H9 (cell line): ENCODE data around the gene LRRTM2. TPM values are rescaled to one million over a fixed set of nuclear protein-coding genes. Genes with fewer than 3 reads are reported as not detected.

Source experiments
- DNase-seq: peaks from one replicate; pipeline ENCODE4 v3.0.0-alpha.2; 2017
- H2AFZ ChIP-seq: one replicate; pipeline ENCODE4 v1.6.1; 2013; ENCODE audit warnings: mild to moderate bottlenecking, low read length, control low read depth, moderate library complexity
- H2AK5ac ChIP-seq: 2 replicates; pipeline ENCODE4 v1.6.1; 2013; ENCODE audit warnings: low read length, control low read depth, mixed read lengths; ENCODE audit not compliant: insufficient read length
- H2BK120ac ChIP-seq: one replicate; pipeline ENCODE4 v1.6.1; 2013; ENCODE audit warnings: low read depth, mild to moderate bottlenecking, low read length, control low read depth, inconsistent platforms; ENCODE audit not compliant: poor library complexity, severe bottlenecking
- H2BK12ac ChIP-seq: 2 replicates; pipeline ENCODE4 v1.6.1; 2013; ENCODE audit warnings: low read length, control low read depth, mixed read lengths, low read depth; ENCODE audit not compliant: insufficient read length
- H2BK15ac ChIP-seq: 2 replicates; pipeline ENCODE4 v1.6.1; 2013; ENCODE audit warnings: low read depth, low read length, control low read depth
- H2BK20ac ChIP-seq: one replicate; pipeline ENCODE4 v1.6.1; 2013; ENCODE audit warnings: low read depth, mild to moderate bottlenecking, low read length, control low read depth, inconsistent platforms; ENCODE audit not compliant: poor library complexity, severe bottlenecking
- H2BK5ac ChIP-seq: 2 replicates; pipeline ENCODE4 v1.6.1; 2013; ENCODE audit warnings: low read length, control low read depth, mixed read lengths; ENCODE audit not compliant: insufficient read length
- H3K14ac ChIP-seq: 2 replicates; pipeline ENCODE4 v1.6.1; 2013; ENCODE audit warnings: low read length, control low read depth; ENCODE audit not compliant: insufficient read depth
- H3K18ac ChIP-seq: 2 replicates; pipeline ENCODE4 v1.6.1; 2013; ENCODE audit warnings: low read depth, mild to moderate bottlenecking, mixed read lengths, low read length, control low read depth; ENCODE audit not compliant: insufficient read length
- H3K23ac ChIP-seq: 2 replicates; pipeline ENCODE4 v1.6.1; 2013; ENCODE audit warnings: low read length, control low read depth, mixed read lengths, low read depth; ENCODE audit not compliant: insufficient read length
- H3K23me2 ChIP-seq: 2 replicates; pipeline ENCODE4 v1.6.1; 2013; ENCODE audit warnings: low read depth, mild to moderate bottlenecking, mixed read lengths, low read length, control low read depth; ENCODE audit not compliant: insufficient read length, poor library complexity, severe bottlenecking
- H3K27ac ChIP-seq: 2 replicates; pipeline ENCODE4 v1.5.1; 2013; ENCODE audit warnings: low read length, control low read depth, mixed read lengths, low read depth; ENCODE audit not compliant: insufficient read length
- H3K27me3 ChIP-seq: 2 replicates; pipeline ENCODE4 v1.6.1; 2013; ENCODE audit warnings: low read length, control low read depth, inconsistent platforms; ENCODE audit not compliant: insufficient read depth
- H3K4ac ChIP-seq: 2 replicates; pipeline ENCODE4 v1.6.1; 2013; ENCODE audit warnings: low read depth, mild to moderate bottlenecking, control low read depth, inconsistent platforms, low read length, moderate library complexity
- H3K4me1 ChIP-seq: 2 replicates; pipeline ENCODE4 v1.6.1; 2013; ENCODE audit warnings: low read length, control low read depth, inconsistent platforms; ENCODE audit not compliant: insufficient read depth
- H3K4me2 ChIP-seq: 2 replicates; pipeline ENCODE4 v1.6.1; 2013; ENCODE audit warnings: low read length, control low read depth, mixed read lengths; ENCODE audit not compliant: insufficient read length, insufficient read depth
- H3K56ac ChIP-seq: 2 replicates; pipeline ENCODE4 v1.6.1; 2013; ENCODE audit warnings: low read depth, mild to moderate bottlenecking, mixed read lengths, low read length, control low read depth; ENCODE audit not compliant: insufficient read length
- H3K79me1 ChIP-seq: 2 replicates; pipeline ENCODE4 v1.6.1; 2013; ENCODE audit warnings: low read depth, mild to moderate bottlenecking, moderate library complexity, low read length, control low read depth, inconsistent platforms; ENCODE audit not compliant: insufficient read depth, poor library complexity, severe bottlenecking
- H3K79me2 ChIP-seq: 2 replicates; pipeline ENCODE4 v1.6.1; 2013; ENCODE audit warnings: low read length, control low read depth, inconsistent platforms; ENCODE audit not compliant: insufficient read depth
- H3K9ac ChIP-seq: 2 replicates; pipeline ENCODE4 v1.6.1; 2013; ENCODE audit warnings: low read length, control low read depth, mixed read lengths; ENCODE audit not compliant: insufficient read length; ENCODE audit errors: extremely low read depth
- H3K9me3 ChIP-seq: one replicate; pipeline ENCODE4 v1.6.1; 2013; ENCODE audit warnings: low read depth, low read length, inconsistent platforms; ENCODE audit not compliant: control insufficient read depth
- H3T11ph ChIP-seq: one replicate; pipeline ENCODE4 v1.6.1; 2013; ENCODE audit warnings: mild to moderate bottlenecking, low read length, control low read depth, inconsistent platforms
- H4K20me1 ChIP-seq: one replicate; pipeline ENCODE4 v1.6.1; 2013; ENCODE audit not compliant: control insufficient read depth, insufficient read length, insufficient read depth
- H4K5ac ChIP-seq: 2 replicates; pipeline ENCODE4 v1.6.1; 2013; ENCODE audit warnings: low read depth, mild to moderate bottlenecking, mixed read lengths, low read length, control low read depth; ENCODE audit not compliant: insufficient read length
- H4K8ac ChIP-seq: replicated peaks from 2 replicates; pipeline ENCODE4 v1.6.1; 2013; ENCODE audit warnings: low read length, control low read depth, mixed read lengths, low read depth; ENCODE audit not compliant: insufficient read length
- H4K91ac ChIP-seq: 2 replicates; pipeline ENCODE4 v1.6.1; 2013; ENCODE audit warnings: low read depth, mild to moderate bottlenecking, moderate library complexity, mixed read lengths, low read length, control low read depth; ENCODE audit not compliant: insufficient read length
- H3K27ac Mint-ChIP-seq, 3 experiments: 2 replicates in 2 of 3; 3 replicates in 1 of 3; pipeline ENCODE4 v1.8.0; 2020 to 2021; ENCODE audit warnings: mixed read lengths in 3 of 3, mild to moderate bottlenecking in 1 of 3, moderate library complexity in 1 of 3
- H3K27me3 Mint-ChIP-seq: 2 replicates; pipeline ENCODE4 v1.8.0; 2021; ENCODE audit warnings: low read depth, mild to moderate bottlenecking, moderate library complexity, mixed read lengths
- H3K36me3 Mint-ChIP-seq, 3 experiments: 2 replicates in 2 of 3; 3 replicates in 1 of 3; pipeline ENCODE4 v1.8.0; 2020 to 2021; ENCODE audit warnings: low read depth in 3 of 3, mixed read lengths in 3 of 3; ENCODE audit not compliant: insufficient read depth in 1 of 3
- H3K4me1 Mint-ChIP-seq, 2 experiments: 2 replicates each; pipeline ENCODE4 v1.8.0; 2020; ENCODE audit warnings: mixed read lengths in 2 of 2
- H3K4me3 Mint-ChIP-seq, 2 experiments: 2 replicates in 1 of 2; 3 replicates in 1 of 2; pipeline ENCODE4 v1.8.0; 2020 to 2021; ENCODE audit warnings: mild to moderate bottlenecking in 2 of 2, mixed read lengths in 2 of 2, moderate library complexity in 1 of 2
- H3K9me3 Mint-ChIP-seq, 2 experiments: 2 replicates in 1 of 2; 3 replicates in 1 of 2; pipeline ENCODE4 v1.8.0; 2020; ENCODE audit warnings: mild to moderate bottlenecking in 2 of 2, mixed read lengths in 2 of 2, moderate library complexity in 1 of 2
- CTCF ChIP-seq: fragments of 200-600 bp; sonication (generic); conservative IDR thresholded peaks from 3 replicates; pipeline ENCODE4 v1.8.0; 2021; ENCODE audit warnings: antibody characterized with exemption, mild to moderate bottlenecking
- WGBS: extraction: QIAGEN DNeasy Blood & Tissue Kit; methylation state at CpG from one replicate; pipeline ENCODE4 v1.1.7; 2013; ENCODE audit warnings: missing lambda C conversion rate, low lambda C conversion rate, mixed read lengths; ENCODE audit not compliant: insufficient read length; ENCODE audit errors: extremely low coverage; 5-methylcytosine and 5-hydroxymethylcytosine counted together
- total RNA-seq: library from RNA; stranded (reverse); gene quantifications from 2 replicates; pipeline ENCODE4 v1.2.1, GENCODE V29; 2021

The LRRTM2 gene
- total RNA-seq, 1 experiment from 2014 or later: not detected

GRCh38 chr5:138875946-138876345 is 811 bp upstream of the LRRTM2 start:
- Histone ChIP-seq H4K91ac (no peak overlapping the region), H3K4ac (no peak overlapping the region), H3K4me2 (no peak overlapping the region), H3K4me1 (peaks cover 5% of the 10 kb centered on the region; the same call in 1 of the 2 replicates), H2BK120ac (no peak overlapping the region), H3K56ac (no peak overlapping the region), H2AK5ac (no peak overlapping the region), H3K79me1 (peaks cover 9% of the 10 kb centered on the region), H2BK20ac (no peak overlapping the region), H2BK5ac (no peak overlapping the region), H3K23me2 (no peaks in the 10 kb centered on the region), H4K20me1 (no peaks in the 10 kb centered on the region), H3K14ac (no peak overlapping the region), H2BK12ac (no peak overlapping the region), H3K27me3 (no peaks in the 10 kb centered on the region), H3K9me3 (no peaks in the 10 kb centered on the region), H3K9ac (no peak overlapping the region), H2AFZ (no peak overlapping the region), H4K5ac (no peak overlapping the region), H3K79me2 (peaks cover 2% of the 10 kb centered on the region; the same call in 1 of the 2 replicates), H3K27ac (no peak overlapping the region), H3K18ac (no peak overlapping the region), H4K8ac (no peak overlapping the region), H3T11ph (no peak overlapping the region), H3K23ac (no peak overlapping the region), H2BK15ac (no peak overlapping the region)
- no peak for DNase-seq
- peaks cover 8 to 20% (median 10%) of the 10 kb centered on the region in 3 experiments; a peak in 6 of 7 replicates for H3K36me3 Mint-ChIP-seq
- WGBS: no CpG with 5 or more reads among the region's 3 CpGs
- H3K4me3 Mint-ChIP-seq: no peak overlapping the region
- H3K27me3 Mint-ChIP-seq: no peaks in the 10 kb centered on the region
- peaks cover 76 to 79% of the 10 kb centered on the region in 2 experiments for H3K4me1 Mint-ChIP-seq
- H3K27ac Mint-ChIP-seq: peak overlapping the region in 2 of 3 experiments; percentile 37 to 86; a peak in 1 of 7 replicates
- no peak for TF ChIP-seq CTCF
- no peaks in the 10 kb centered on the region; a peak in 1 of 5 replicates for H3K9me3 Mint-ChIP-seq
